Measurements from ENCODE around the gene MRPS2. TPM values are rescaled to one million over a fixed set of nuclear protein-coding genes. Genes with fewer than 3 reads are reported as not detected.

MRPS2 gene
- total RNA-seq, 1 experiment from 2014 or later: 81.0 TPM

DNA sequence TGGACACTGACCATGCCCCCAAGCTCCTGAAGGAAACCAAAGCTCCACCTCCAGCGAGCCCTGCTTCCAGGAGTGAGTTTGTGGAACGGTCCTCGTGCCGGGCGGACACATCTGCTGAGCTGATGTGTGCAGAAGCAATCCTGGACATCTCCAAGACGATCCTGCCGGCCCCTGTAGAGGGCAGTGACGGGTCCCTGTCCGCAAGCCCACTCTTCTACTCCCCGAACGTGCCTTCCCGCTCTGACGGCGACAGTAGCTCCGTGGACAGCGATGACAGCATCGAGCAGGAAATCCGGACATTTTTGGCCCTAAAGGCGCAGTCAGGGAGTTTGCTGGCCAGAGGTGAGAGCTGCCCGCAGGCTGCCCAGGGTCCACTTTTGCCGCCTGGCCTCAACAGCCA lies 14.7 kb upstream of the MRPS2 start:
- H3K36me3 Mint-ChIP-seq (ENCODE audit: insufficient read depth in 1 of 3, low read depth in 3 of 3): peaks cover 26 to 64% (median 62%) of the 10 kb centered on the region in 3 experiments
- no peaks in the 10 kb centered on the region for H3K27me3 Mint-ChIP-seq (ENCODE audit: low read depth)
- Histone ChIP-seq H3T11ph (ENCODE audit: low read length) (no peak overlapping the region), H3K9me3 (ENCODE audit: control insufficient read depth, low read depth, low read length) (no peaks in the 10 kb centered on the region), H3K4me1 (ENCODE audit: insufficient read depth, low read length) (no peaks in the 10 kb centered on the region; the same call in 1 of the 2 replicates), H4K5ac (ENCODE audit: insufficient read length, low read depth, low read length) (no peak overlapping the region), H3K27me3 (ENCODE audit: insufficient read depth, low read length) (no peaks in the 10 kb centered on the region), H3K14ac (ENCODE audit: insufficient read depth, low read length) (no peak overlapping the region), H3K4ac (ENCODE audit: low read depth, low read length) (no peak overlapping the region), H3K79me2 (ENCODE audit: insufficient read depth, low read length) (no peaks in the 10 kb centered on the region; the same call in 1 of the 2 replicates), H3K23me2 (ENCODE audit: insufficient read length, low read depth, low read length, poor library complexity, severe bottlenecking) (peaks cover 2% of the 10 kb centered on the region), H2AFZ (ENCODE audit: low read length) (no peak overlapping the region), H2BK5ac (ENCODE audit: insufficient read length, low read length) (no peak overlapping the region), H3K79me1 (ENCODE audit: insufficient read depth, low read depth, low read length, poor library complexity, severe bottlenecking) (peaks cover 2% of the 10 kb centered on the region), H2BK15ac (ENCODE audit: low read depth, low read length) (no peak overlapping the region), H2BK20ac (ENCODE audit: low read depth, low read length, poor library complexity, severe bottlenecking) (no peak overlapping the region), H3K4me2 (ENCODE audit: insufficient read depth, insufficient read length, low read length) (no peak overlapping the region), H4K8ac (replicated peaks; ENCODE audit: insufficient read length, low read depth, low read length) (no peak overlapping the region), H2BK12ac (ENCODE audit: insufficient read length, low read depth, low read length) (no peak overlapping the region), H4K91ac (ENCODE audit: insufficient read length, low read depth, low read length) (no peak overlapping the region), H2AK5ac (ENCODE audit: insufficient read length, low read length) (no peak overlapping the region), H4K20me1 (ENCODE audit: control insufficient read depth, insufficient read depth, insufficient read length) (no peaks in the 10 kb centered on the region), H3K9ac (ENCODE audit: extremely low read depth, insufficient read length, low read length) (no peak overlapping the region), H2BK120ac (ENCODE audit: low read depth, low read length, poor library complexity, severe bottlenecking) (no peak overlapping the region), H3K18ac (ENCODE audit: insufficient read length, low read depth, low read length) (no peak overlapping the region), H3K23ac (ENCODE audit: insufficient read length, low read depth, low read length) (no peak overlapping the region), H3K27ac (ENCODE audit: insufficient read length, low read depth, low read length) (no peak overlapping the region), H3K56ac (ENCODE audit: insufficient read length, low read depth, low read length) (no peak overlapping the region)
- no peak overlapping the region; a peak in 1 of 7 replicates for H3K27ac Mint-ChIP-seq
- TF ChIP-seq, protein P1, sequence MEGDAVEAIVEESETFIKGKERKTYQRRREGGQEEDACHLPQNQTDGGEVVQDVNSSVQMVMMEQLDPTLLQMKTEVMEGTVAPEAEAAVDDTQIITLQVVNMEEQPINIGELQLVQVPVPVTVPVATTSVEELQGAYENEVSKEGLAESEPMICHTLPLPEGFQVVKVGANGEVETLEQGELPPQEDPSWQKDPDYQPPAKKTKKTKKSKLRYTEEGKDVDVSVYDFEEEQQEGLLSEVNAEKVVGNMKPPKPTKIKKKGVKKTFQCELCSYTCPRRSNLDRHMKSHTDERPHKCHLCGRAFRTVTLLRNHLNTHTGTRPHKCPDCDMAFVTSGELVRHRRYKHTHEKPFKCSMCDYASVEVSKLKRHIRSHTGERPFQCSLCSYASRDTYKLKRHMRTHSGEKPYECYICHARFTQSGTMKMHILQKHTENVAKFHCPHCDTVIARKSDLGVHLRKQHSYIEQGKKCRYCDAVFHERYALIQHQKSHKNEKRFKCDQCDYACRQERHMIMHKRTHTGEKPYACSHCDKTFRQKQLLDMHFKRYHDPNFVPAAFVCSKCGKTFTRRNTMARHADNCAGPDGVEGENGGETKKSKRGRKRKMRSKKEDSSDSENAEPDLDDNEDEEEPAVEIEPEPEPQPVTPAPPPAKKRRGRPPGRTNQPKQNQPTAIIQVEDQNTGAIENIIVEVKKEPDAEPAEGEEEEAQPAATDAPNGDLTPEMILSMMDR (conservative IDR thresholded peaks at IDR 0.05): no peak
- H3K4me1 Mint-ChIP-seq: peaks cover 12 to 13% of the 10 kb centered on the region in 2 experiments
- H3K4me3 Mint-ChIP-seq: no peak overlapping the region
- WGBS (ENCODE audit: extremely low coverage, insufficient read length, low lambda C conversion rate): no CpG with 5 or more reads among the region's 21 CpGs
- H3K9me3 Mint-ChIP-seq: no peaks in the 10 kb centered on the region
- peak; percentile 30 for DNase-seq

Measured in H9 (cell line).